ENCODE measurements around the gene ELOB.

Gene ELOB

GRCh38 chr16:2804728-2805127, 27.6 kb upstream of the ELOB start:
- Histone ChIP-seq H3K4me3 (ENCODE audit: low read depth, low read length) (no peak overlapping the region), H3K4me1 (no peaks in the 10 kb centered on the region), H3K4me2 (ENCODE audit: low read length) (no peak overlapping the region), H3K79me2 (no peaks in the 10 kb centered on the region), H3K9me3 (ENCODE audit: control insufficient read depth, low read length) (no peaks in the 10 kb centered on the region), H3K27me3 (ENCODE audit: control insufficient read depth, insufficient read depth, low read length) (no peaks in the 10 kb centered on the region), H3K27ac (no peak overlapping the region), H3K36me3 (ENCODE audit: control insufficient read depth, insufficient read depth, low read length) (no peaks in the 10 kb centered on the region), H2AFZ (no peak overlapping the region), H3K9ac (no peak overlapping the region)
- TF ChIP-seq CTCF (IDR thresholded peaks at IDR 0.05): no peak

GRCh38 chr16:2803545-2804195, 26.6 kb upstream of the ELOB start:
- H3K9ac ChIP-seq: no peak overlapping the region

GRCh38 chr16:2799859-2800226, 22.8 kb upstream of the ELOB start:
- no peak overlapping the region for H3K4me3 ChIP-seq (ENCODE audit: low read depth, low read length)
- no peak overlapping the region for H3K27ac ChIP-seq
- H2AFZ ChIP-seq: no peak overlapping the region
- H3K36me3 ChIP-seq (ENCODE audit: control insufficient read depth, insufficient read depth, low read length): no peaks in the 10 kb centered on the region
- TF ChIP-seq CTCF (IDR thresholded peaks at IDR 0.05): no peak
- no peaks in the 10 kb centered on the region for H3K9me3 ChIP-seq (ENCODE audit: control insufficient read depth, low read length)
- no peak overlapping the region for H3K9ac ChIP-seq
- H3K79me2 ChIP-seq: no peaks in the 10 kb centered on the region
- H3K27me3 ChIP-seq (ENCODE audit: control insufficient read depth, insufficient read depth, low read length): no peaks in the 10 kb centered on the region
- no peaks in the 10 kb centered on the region for H3K4me1 ChIP-seq
- H3K4me2 ChIP-seq (ENCODE audit: low read length): no peak overlapping the region

More at GRCh38 chr16:2803545-2804195, 26.6 kb upstream of the ELOB start:
- Histone ChIP-seq H3K4me2 (ENCODE audit: low read length) (no peak overlapping the region), H3K4me1 (no peaks in the 10 kb centered on the region), H3K4me3 (ENCODE audit: low read depth, low read length) (no peak overlapping the region), H3K36me3 (ENCODE audit: control insufficient read depth, insufficient read depth, low read length) (no peaks in the 10 kb centered on the region), H3K27me3 (ENCODE audit: control insufficient read depth, insufficient read depth, low read length) (no peaks in the 10 kb centered on the region), H2AFZ (no peak overlapping the region), H3K79me2 (no peaks in the 10 kb centered on the region), H3K9me3 (ENCODE audit: control insufficient read depth, low read length) (no peaks in the 10 kb centered on the region), H3K27ac (no peak overlapping the region)
- no peak for TF ChIP-seq CTCF (IDR thresholded peaks at IDR 0.05)

GRCh38 chr16:2799205-2799858, 22.3 kb upstream of the ELOB start:
- Histone ChIP-seq H3K27me3 (ENCODE audit: control insufficient read depth, insufficient read depth, low read length) (no peaks in the 10 kb centered on the region), H2AFZ (no peak overlapping the region), H3K36me3 (ENCODE audit: control insufficient read depth, insufficient read depth, low read length) (no peaks in the 10 kb centered on the region), H3K9me3 (ENCODE audit: control insufficient read depth, low read length) (no peaks in the 10 kb centered on the region), H3K79me2 (no peaks in the 10 kb centered on the region), H3K4me3 (ENCODE audit: low read depth, low read length) (no peak overlapping the region), H3K27ac (no peak overlapping the region), H3K4me2 (ENCODE audit: low read length) (no peak overlapping the region), H3K4me1 (no peaks in the 10 kb centered on the region), H3K9ac (no peak overlapping the region)
- no peak for TF ChIP-seq CTCF (IDR thresholded peaks at IDR 0.05)

- H2AFZ ChIP-seq: no peak overlapping the region
- H3K4me1 ChIP-seq: no peaks in the 10 kb centered on the region
- H3K36me3 ChIP-seq (ENCODE audit: control insufficient read depth, insufficient read depth, low read length): no peaks in the 10 kb centered on the region
- no peaks in the 10 kb centered on the region for H3K9me3 ChIP-seq (ENCODE audit: control insufficient read depth, low read length)
- no peak overlapping the region for H3K4me3 ChIP-seq (ENCODE audit: low read depth, low read length)
- no peaks in the 10 kb centered on the region for H3K79me2 ChIP-seq
- no peak overlapping the region for H3K9ac ChIP-seq
- H3K4me2 ChIP-seq (ENCODE audit: low read length): no peak overlapping the region
- no peaks in the 10 kb centered on the region for H3K27me3 ChIP-seq (ENCODE audit: control insufficient read depth, insufficient read depth, low read length)
- no peak overlapping the region for H3K27ac ChIP-seq
- TF ChIP-seq CTCF (IDR thresholded peaks at IDR 0.05): no peak
These were observed 21.7 kb upstream of the ELOB start for GRCh38 chr16:2798723-2799204.

Measured in parathyroid adenoma (tissue), 2 donors.